ENCODE data around the gene RAMP2. TPM values are rescaled to one million over a fixed set of nuclear protein-coding genes. Genes with fewer than 3 reads are reported as not detected.

RAMP2 gene
- total and polyA plus RNA-seq, 2 of the 4 experiments (the other 2 are of a cell fraction), result 0.18 to 2.5 TPM

DNA sequence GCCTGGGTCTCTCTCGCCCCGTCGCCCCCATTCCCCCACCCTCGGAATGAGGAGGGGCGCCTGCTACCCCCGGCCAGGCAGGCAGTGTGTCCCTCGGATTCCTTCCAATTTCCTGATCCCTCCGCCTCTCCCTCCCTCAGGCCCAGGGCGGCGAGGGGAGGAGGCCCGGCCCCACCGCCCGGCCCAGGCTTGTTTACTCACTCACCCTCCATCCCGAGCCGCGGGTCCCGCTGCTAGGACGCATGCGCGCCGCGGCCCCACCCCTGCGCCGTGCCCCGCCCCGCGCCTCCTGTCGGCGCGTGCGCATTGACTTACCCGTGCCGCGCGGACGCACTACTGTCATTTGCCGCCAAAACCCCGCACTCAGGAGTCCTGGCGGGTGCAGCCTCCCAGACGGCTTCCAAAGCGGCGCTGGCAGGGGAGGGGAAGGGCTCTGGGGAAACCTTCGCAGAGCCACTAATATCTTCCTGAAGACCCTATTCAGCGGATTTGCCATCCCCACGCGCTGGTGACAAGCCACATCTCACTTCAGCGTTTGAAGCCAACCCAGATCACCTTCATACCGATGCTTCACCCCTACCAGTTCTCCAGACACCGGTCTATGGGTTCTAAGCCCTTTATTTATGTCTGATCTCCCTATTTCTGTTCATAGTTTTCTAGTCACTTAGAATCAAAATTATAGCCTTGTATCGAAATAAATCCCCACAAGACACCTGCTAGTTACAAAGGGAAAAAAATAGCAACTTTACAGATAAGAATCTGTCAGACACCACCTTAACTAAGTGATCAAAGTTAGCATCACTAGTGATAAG is 16.0 kb upstream of the RAMP2 start, which contains the start of gene EZH1:
Gene EZH1, minus strand, starts transcription at position 235 of the 812 bp plus-strand sequence. CDS start 16,099 bp downstream, outside the sequence.
- POLR2A ChIA-PET (ENCODE audit: unreplicated experiment), result no interaction called here
- in situ Hi-C loops (cut with MboI; ENCODE audit: low sequenced_read_pairs), result no loop called here

More for the DNA sequence above, 16.0 kb upstream of the RAMP2 start, which contains the start of gene EZH1:
- Histone ChIP-seq H3K9ac (ENCODE audit: low read depth, low read length) (peak within 1 kb of the TSS; percentile 84), H3K23ac (ENCODE audit: low read depth, low read length) (peak within 1 kb of the TSS; percentile 87), H4K20me1 (ENCODE audit: insufficient read depth, low read length) (no peaks in the 10 kb centered on the region), H3K9me1 (ENCODE audit: insufficient read depth, low read length) (peaks cover 8% of the 10 kb centered on the region; the same call in 1 of the 2 replicates), H3K4me2 (ENCODE audit: low read depth, low read length) (peak within 1 kb of the TSS; percentile 97), H3K4ac (ENCODE audit: low read depth, low read length) (peak within 1 kb of the TSS; percentile 86), H2AK5ac (ENCODE audit: low read depth, low read length) (peak within 1 kb of the TSS; percentile 84), H3K4me3 (ENCODE audit: insufficient read depth, low read depth, low read length) (peak within 1 kb of the TSS; percentile 75), H2BK120ac (ENCODE audit: low read depth, low read length) (peak within 1 kb of the TSS; percentile 68; the same call in 1 of the 2 replicates), H3K18ac (ENCODE audit: low read depth, low read length) (peak within 1 kb of the TSS; percentile 20), H3K79me1 (ENCODE audit: low read depth in 1 of 2, low read length in 2 of 2) (peaks cover 12 to 35% of the 10 kb centered on the region in 2 experiments), H2BK15ac (ENCODE audit: low read depth, low read length) (no peak within 1 kb of the TSS; the same call in 2 of the 3 replicates), H3K4me1 (ENCODE audit: control insufficient read depth, insufficient read depth, low read length) (peaks cover 5% of the 10 kb centered on the region; the same call in 1 of the 2 replicates), H3K36me3 (ENCODE audit: control insufficient read depth, insufficient read depth, low read length) (no peaks in the 10 kb centered on the region), H2AK9ac (replicated peaks; ENCODE audit: low read depth, low read length, poor library complexity) (peak within 1 kb of the TSS; percentile 95), H4K8ac (ENCODE audit: low read depth in 2 of 2, low read length in 2 of 2) (peak within 1 kb of the TSS; percentile 91), H2BK5ac (ENCODE audit: low read depth, low read length, poor library complexity, severe bottlenecking) (peak within 1 kb of the TSS; percentile 77), H3K9me3 (ENCODE audit: control insufficient read depth, insufficient read depth, low read length) (no peaks in the 10 kb centered on the region), H3K14ac (replicated peaks; ENCODE audit: low read depth, low read length) (peak within 1 kb of the TSS; percentile 91), H4K91ac (ENCODE audit: insufficient read depth, low read depth, low read length) (peak within 1 kb of the TSS; percentile 73), H3K56ac (ENCODE audit: extremely low read depth, insufficient read depth, low read length) (peak within 1 kb of the TSS; percentile 61), H3K27ac (ENCODE audit: insufficient read depth, low read length) (peak within 1 kb of the TSS; percentile 83), H2AFZ (replicated peaks; ENCODE audit: low read length, poor library complexity) (peak within 1 kb of the TSS; percentile 99), H3K27me3 (ENCODE audit: control insufficient read depth, insufficient read depth, low read length) (peaks cover 10% of the 10 kb centered on the region; the same call in 1 of the 2 replicates), H4K5ac (ENCODE audit: low read depth, low read length) (peak within 1 kb of the TSS; percentile 65), H2BK20ac (ENCODE audit: low read depth, low read length) (no peak within 1 kb of the TSS)
- peak; percentile 86 for DNase-seq
- WGBS, 2 experiments (ENCODE audit: extremely low coverage in 2 of 2, insufficient read length in 1 of 2), result 10% methylated on average over 14 of the region's 50 CpGs; no CpG with 5 or more reads in 1 of the 2 experiments
- intact Hi-C loops (cut with micrococcal nuclease) (no loop called here), dilution Hi-C loops (cut with HindIII; ENCODE audit: low sequenced_read_pairs, unreplicated experiment) (no loop called here)
- no TSS peak for BruUV-seq (replicated peaks)
- ATAC-seq (ENCODE audit: low read depth), result peak; percentile 98
- CTCF ChIA-PET, result no interaction called here
- TF ChIP-seq MXI1 (IDR thresholded peaks at IDR 0.05; ENCODE audit: borderline replicate concordance, low read depth, low read length), result peak; percentile 11; the same call in 1 of the 2 replicates
- peak; percentile 60 for TF ChIP-seq POLR2A (IDR thresholded peaks at IDR 0.05; ENCODE audit: low read depth, low read length)
- TF ChIP-seq NFE2L2 (IDR thresholded peaks at IDR 0.05; ENCODE audit: low read depth, low read length), result no peak
- TF ChIP-seq MAZ (IDR thresholded peaks at IDR 0.05; ENCODE audit: borderline replicate concordance, low read depth, low read length), result peak; percentile 88; the same call in 1 of the 2 replicates
- peak; percentile 58; the same call in 1 of the 2 replicates for TF ChIP-seq BHLHE40 (IDR thresholded peaks at IDR 0.05; ENCODE audit: low read depth, low read length)
- TF ChIP-seq, protein P1, sequence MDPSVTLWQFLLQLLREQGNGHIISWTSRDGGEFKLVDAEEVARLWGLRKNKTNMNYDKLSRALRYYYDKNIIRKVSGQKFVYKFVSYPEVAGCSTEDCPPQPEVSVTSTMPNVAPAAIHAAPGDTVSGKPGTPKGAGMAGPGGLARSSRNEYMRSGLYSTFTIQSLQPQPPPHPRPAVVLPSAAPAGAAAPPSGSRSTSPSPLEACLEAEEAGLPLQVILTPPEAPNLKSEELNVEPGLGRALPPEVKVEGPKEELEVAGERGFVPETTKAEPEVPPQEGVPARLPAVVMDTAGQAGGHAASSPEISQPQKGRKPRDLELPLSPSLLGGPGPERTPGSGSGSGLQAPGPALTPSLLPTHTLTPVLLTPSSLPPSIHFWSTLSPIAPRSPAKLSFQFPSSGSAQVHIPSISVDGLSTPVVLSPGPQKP (IDR thresholded peaks at IDR 0.05; ENCODE audit: borderline replicate concordance, low read depth, low read length), result no peak
